Fibroblast of lung (primary cell): ENCODE measurements around the gene FGGY.

Source experiments
- CTCF ChIP-seq, 2 donors: IDR thresholded peaks in 1 of 2; conservative IDR thresholded peaks in 1 of 2; 1 replicate in 1 of 2; 2 replicates in 1 of 2; pipeline ENCODE4 v1.5.1; 2011 to 2012; ENCODE audit warnings: low read length in 2 of 2, control low read depth in 1 of 2, inconsistent platforms in 1 of 2, low read depth in 1 of 2, mild to moderate bottlenecking in 1 of 2
- EZH2 ChIP-seq: IDR thresholded peaks from 2 replicates; pipeline ENCODE4 v1.5.1; 2012; ENCODE audit warnings: low read length, control low read depth, mild to moderate bottlenecking; ENCODE audit errors: missing control alignments

DNA sequence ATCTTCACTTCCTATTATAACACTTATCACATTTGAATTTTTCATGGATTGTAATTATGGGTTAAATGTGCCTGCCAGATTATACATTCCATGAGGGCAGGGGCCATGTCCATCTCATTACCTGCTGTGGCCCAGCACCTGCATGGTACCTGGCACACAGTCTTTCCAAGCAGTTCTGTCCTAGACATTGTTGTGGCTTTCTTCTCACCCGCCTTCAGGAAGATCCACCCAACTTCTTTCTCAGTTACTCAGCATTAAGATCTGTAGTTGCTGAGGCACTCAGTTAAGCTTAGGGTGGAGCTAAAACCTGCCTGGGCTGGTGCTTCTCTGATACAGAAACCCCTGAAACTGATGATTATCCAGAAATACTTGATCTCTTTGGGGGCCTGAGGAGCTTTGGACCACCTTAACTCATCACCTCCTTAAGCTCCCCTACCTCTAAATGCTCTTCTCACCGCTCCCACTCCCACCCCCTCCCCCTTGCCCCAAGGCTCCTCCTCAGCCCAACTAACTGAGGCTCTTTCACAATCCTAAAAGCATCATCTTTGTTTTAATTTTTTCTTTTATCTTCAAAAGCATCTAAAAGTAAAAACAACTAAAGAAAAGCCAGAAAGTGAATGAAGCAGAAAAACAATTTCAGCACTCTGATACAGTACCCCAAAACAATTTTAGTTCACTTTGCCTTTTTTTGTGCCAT, 190.6 kb downstream of the FGGY start:
- no peak for TF ChIP-seq CTCF (conservative IDR thresholded peaks at IDR 0.05 in 1 of 2, IDR thresholded peaks at IDR 0.05 in 1 of 2; ENCODE audit: low read depth in 1 of 2, low read length in 2 of 2)
- no peak for TF ChIP-seq EZH2
